Dermis blood vessel endothelial cell (primary cell): ENCODE results near the gene TIPARP. TPM values are rescaled to one million over a fixed set of nuclear protein-coding genes. Genes with fewer than 3 reads are reported as not detected.

ENCODE experiments used
- DNase-seq: peaks from one replicate; pipeline ENCODE4 v3.0.0; 2010
- total RNA-seq: library from RNA; depleted of rRNA; stranded (reverse); fragments of >200 nt; gene quantifications from 2 replicates; pipeline ENCODE4 v1.2.3, GENCODE V29; 2014

The TIPARP gene, protein sequence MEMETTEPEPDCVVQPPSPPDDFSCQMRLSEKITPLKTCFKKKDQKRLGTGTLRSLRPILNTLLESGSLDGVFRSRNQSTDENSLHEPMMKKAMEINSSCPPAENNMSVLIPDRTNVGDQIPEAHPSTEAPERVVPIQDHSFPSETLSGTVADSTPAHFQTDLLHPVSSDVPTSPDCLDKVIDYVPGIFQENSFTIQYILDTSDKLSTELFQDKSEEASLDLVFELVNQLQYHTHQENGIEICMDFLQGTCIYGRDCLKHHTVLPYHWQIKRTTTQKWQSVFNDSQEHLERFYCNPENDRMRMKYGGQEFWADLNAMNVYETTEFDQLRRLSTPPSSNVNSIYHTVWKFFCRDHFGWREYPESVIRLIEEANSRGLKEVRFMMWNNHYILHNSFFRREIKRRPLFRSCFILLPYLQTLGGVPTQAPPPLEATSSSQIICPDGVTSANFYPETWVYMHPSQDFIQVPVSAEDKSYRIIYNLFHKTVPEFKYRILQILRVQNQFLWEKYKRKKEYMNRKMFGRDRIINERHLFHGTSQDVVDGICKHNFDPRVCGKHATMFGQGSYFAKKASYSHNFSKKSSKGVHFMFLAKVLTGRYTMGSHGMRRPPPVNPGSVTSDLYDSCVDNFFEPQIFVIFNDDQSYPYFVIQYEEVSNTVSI
- total RNA-seq, result 23.1 and 31.7 TPM in 2 replicates

DNA sequence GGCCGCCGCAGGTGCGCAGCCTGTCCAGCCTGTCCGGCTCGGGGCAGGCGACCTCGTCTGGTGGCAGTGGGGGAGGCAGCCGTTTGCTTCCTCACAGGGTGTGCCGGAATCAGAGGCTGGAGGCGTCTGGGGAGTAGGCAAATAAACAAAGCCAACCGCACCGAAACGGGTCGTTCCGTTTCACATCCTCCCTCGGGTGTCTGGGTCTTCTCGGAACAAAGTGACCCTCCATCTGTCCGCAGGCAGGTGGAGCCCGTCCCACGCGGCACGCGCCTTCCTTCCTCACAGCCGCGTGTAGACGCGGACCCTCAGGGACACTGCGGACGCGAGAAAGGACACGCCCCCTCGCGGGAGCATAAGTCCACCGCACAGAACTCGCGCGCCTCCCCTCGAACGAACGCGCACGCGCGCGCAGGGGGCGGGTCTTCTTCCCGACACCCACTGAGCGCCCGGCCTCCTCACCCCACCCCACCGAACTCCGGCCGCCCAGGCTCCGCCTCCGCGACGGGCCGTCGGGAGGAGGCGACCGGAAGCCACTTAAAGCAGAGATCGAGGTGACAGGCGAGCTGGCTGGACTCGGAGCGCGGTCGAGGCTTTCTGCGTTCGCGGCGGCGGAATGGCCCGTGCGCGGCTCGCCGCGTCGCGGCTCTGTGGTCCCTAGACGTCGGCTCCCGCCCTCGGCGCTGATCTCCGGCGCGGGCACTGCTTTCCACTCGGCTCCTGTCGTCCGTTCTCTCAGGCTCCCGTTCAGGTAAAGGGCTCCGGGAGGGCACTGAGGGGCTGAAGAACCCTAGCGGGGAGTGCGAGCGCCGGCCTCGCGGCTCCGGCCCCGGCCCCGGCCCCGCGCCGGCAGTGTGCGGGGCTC lies at the start of gene TIPARP:
TSS of gene TIPARP (plus strand) at position 545 of the 865 bp plus-strand sequence. CDS start 3,108 bp downstream, outside the sequence.
- DNase-seq, result peak; percentile 99

DNA sequence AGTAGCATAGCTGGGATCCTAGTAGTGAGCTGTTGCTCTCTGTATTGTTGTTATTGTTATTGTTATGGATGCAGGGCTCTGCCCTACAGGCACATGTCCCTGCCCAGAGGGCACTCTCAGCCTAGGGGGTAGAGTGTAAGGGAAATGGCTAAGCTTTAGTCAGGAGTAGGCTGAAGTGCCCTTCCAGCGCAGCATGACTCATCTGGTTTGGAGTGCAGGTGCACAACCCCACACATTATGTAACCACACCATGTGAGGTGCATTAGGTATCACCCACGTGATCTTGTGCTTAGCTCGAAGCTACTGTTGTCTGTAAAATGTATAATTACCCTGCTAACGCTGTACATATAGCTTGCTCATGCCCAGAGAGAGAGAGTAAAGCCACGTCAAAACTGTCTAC lies 48.3 kb upstream of the TIPARP start:
- no peak for DNase-seq

DNA sequence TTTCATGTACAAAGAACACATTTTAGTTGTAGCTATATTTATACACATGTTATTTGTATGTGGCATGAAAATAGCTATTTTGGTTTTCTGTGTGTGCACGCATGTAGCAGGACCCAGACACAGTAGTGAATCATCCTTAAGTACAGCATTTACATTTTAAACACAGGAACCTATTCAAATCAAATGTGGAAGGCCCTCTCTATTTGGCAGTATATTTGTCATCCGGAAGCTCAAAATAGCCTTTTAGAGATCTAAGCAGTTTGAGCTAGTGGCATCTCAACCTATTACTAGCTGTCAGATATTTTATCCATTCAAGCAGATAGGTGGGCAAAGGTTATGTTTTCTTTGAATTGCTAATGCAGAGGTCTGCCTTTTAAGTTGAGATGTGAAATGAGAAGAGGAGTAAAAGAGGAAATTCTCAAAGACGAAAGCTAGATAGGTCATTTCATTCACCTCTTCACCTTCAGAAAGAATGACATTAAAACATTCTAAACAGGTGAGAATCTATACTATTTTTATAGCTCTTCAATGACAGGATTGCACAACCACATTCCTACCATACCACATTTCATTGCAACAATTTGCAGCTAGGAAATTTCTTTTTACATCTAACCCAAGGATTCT lies 46.3 kb upstream of the TIPARP start:
- DNase-seq, result no peak

GRCh38 chr3:156628836-156629618 lies 45.4 kb upstream of the TIPARP start:
- no peak for DNase-seq

DNA sequence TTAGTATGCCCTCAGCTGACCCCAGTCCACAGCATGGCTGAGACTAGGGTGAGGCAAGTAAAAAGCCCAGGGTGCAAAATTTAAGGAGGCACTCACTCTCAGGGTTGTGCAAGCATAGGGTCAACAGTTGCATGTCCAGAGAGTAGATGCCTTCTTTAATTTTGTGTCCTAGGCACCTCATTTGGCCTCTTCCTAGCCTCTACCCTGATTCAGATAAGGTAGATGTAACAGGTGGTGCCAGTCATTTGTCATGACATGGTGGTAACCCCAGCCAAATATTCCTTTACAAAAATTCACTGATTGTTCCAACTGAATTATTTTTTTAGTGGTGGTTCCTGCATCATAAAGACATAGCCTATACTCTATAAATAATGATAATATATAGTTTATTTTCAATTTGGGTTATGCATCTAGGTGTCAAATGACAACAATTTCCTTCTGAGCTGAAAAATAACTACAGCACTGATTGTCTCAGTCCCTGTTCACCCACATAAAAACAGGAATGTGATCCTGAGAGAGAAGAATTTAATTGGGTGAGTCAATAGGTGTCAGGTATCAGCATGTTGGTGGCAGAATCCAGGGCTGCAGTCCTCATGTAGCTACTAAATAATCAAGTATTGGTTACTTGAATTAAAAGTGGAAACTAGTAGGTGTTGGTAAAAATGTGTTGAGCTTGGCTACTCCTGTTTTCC lies 44.2 kb upstream of the TIPARP start:
- DNase-seq, result no peak

DNA sequence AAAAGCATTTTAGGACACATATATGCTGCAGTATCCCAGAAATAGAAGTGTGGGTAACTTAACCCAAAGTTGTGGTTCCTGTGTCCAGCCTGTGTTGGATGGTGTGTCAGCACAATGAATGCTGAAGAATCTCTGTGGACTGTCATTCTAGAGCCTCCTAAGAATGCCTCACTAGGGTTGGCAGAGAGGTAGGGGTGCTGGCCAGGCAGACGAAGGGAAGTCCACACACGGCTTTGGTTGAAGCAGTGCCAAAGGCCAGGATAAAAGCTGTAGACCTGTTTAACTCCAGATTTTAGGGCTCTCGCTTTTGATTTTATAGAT lies 43.7 kb upstream of the TIPARP start:
- DNase-seq, result no peak

GRCh38 chr3:156631323-156631722 lies 43.1 kb upstream of the TIPARP start:
- no peak for DNase-seq

GRCh38 chr3:156632601-156633000 lies 41.8 kb upstream of the TIPARP start:
- no peak for DNase-seq

- DNase-seq, result no peak
Observed at GRCh38 chr3:156633335-156633734, 41.1 kb upstream of the TIPARP start.

DNA sequence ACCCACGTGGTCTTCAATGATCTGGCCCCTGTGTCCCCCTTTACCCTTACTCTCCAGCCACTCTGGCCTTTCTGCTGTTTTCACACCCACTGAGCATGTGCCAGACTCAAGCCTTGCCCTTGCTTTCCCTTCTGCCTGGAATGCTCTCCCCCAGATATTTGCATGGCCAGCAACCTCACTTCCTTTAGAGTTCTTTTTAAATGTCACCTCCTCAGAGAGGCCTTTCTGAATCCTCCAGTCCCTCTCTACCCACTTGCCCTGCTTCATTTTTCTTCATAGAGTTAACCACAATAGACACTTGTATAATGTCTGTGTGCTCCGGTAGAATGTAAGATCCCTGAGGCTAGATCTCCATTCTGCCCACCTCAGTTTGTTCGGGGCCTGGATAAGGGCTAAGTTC lies 39.4 kb upstream of the TIPARP start:
- DNase-seq, result no peak

GRCh38 chr3:156635973-156636372 lies 38.4 kb upstream of the TIPARP start:
- DNase-seq, result no peak

GRCh38 chr3:156637480-156638022 lies 36.8 kb upstream of the TIPARP start:
- no peak for DNase-seq

GRCh38 chr3:156638271-156638670 lies 36.1 kb upstream of the TIPARP start:
- DNase-seq, result no peak

DNA sequence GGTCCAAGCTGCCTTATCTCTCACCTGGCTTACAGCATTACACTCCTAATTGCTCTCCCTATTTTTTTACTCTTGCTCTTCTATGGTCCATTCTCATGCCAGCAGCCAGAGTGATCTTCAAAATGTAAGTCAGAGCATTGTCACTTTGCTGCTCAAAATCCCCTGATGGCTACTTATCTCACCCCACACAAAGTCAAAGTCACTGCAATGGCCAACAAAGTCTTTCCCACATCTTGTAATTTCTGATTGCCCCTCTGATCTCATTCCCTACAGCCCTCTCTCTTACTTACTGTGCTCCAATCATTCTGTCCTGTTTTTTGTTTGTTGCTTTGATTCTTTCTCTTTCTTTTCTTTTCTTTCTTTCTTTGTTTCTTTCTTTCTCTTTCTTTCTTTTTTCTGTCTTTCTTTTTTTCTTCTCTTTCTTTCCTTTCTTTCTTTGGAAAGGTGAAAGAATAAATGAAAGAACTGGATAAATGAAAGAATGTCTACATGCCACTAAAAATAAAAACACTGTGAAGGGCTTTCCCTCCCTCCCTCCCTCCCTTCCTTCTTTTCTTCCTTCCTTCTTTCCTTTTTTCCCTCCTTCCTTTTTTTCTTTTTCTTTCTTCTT lies 34.9 kb upstream of the TIPARP start:
- DNase-seq, result no peak

- DNase-seq, result no peak
Observed at GRCh38 chr3:156641618-156641975, 32.8 kb upstream of the TIPARP start.

DNA sequence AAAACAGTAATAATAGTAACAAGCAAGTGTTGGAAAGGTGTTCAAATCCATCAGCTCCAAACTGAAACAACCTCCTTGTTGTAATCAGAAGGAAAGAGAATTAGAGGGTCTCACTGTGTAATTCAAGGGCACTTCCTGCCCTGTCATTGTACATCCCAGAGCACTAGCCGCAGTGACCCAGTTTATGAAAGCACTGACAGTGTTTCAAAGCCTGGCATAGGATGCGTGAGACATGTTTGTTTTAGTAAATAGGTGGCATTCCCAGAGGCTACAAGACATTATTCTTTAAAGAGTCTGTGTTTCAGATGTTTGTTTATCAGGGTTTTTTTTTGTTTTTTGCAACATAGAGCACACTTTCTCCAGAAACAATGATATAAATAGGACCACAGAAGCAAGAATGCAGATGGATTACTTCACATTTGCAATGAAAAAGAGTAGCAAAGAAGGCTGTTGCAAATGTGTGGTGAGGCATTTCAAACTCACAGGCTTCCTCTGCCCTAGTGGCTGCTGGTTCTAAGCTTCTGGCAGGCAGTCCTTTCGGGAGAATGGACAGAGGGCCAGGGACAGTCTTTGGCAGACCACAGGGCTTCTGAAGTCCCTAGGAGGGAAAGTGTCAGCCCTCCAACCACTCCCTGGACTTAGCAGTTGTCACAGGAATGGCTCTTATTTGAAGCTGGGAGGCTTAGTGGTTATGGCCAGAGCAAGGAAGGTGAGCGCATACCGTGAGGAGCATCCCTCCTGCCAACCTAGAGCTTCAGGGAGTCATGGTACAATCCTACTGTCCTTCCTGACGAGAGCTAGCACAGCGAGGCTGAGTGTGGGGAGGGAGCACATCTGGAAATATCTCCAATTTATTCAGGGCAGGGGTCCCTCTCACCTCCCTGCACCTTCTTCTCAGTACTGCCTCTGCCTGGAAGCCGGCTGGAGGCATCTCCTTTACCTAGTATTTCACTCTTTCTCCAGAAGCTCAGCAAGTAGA lies 31.4 kb upstream of the TIPARP start:
- DNase-seq, result no peak

- no peak for DNase-seq
Observed at GRCh38 chr3:156643729-156644389, 30.5 kb upstream of the TIPARP start.

- no peak for DNase-seq
Observed at GRCh38 chr3:156644958-156645357, 29.4 kb upstream of the TIPARP start.

DNA sequence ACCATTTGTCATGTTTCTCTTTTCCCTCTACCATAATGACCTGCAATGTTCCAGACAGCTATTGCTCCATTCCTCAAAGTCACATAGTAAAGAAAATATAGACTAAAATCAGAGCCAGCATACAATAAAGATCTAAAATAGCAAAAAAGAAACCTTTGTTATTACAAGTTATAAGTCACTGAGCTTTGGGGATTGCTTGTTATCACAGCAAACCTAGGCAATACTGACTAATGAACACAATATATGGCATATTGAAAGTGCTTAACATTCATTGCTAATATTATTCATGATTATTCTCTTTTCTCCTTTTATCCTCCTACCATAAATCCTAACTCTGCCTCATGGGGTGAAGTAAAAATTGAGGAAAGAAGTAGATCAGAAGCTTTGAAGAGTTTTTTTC lies 27.4 kb upstream of the TIPARP start:
- DNase-seq, result no peak
